NB4 (cell line): Measurements from ENCODE around the gene ATP8B3.

Experiments
- CTCF ChIP-seq: IDR thresholded peaks from one replicate; pipeline ENCODE4 v1.5.1; 2012; ENCODE audit warnings: low read depth, low read length
- MYC ChIP-seq: IDR thresholded peaks from 2 replicates; pipeline ENCODE4 v1.6.1; 2011; ENCODE audit warnings: low read depth, low read length
- POLR2A ChIP-seq: IDR thresholded peaks from 2 replicates; pipeline ENCODE4 v1.6.1; 2011; ENCODE audit warnings: mild to moderate bottlenecking; ENCODE audit not compliant: insufficient read length; ENCODE audit errors: extremely low read depth

- no peak for TF ChIP-seq MYC
- no peak for TF ChIP-seq CTCF
- TF ChIP-seq POLR2A = no peak
Measured at GRCh38 chr19:1846517-1847204, 34.6 kb upstream of the ATP8B3 start.
